NCI-H526 (cell line): ENCODE results near the gene TAMALIN.
A peak's percentile ranks its signal among the peaks of the same experiment; 100 is the strongest.
"Not testable (repeated sequence)": the region's sequence is repeated elsewhere in the genome, so short reads cannot be mapped to it uniquely, and the experiment has no call there.

Experiments
- DNase-seq, 2 experiments: peaks; one replicate each; lab custom pipeline; 2025; lab: John Stamatoyannopoulos, UW

The TAMALIN gene

GRCh38 chr12:52006726-52007157 lies at the start of gene TAMALIN:
Gene TAMALIN, plus strand, starts transcription at chr12:52006946. Its CDS starts 74 bp downstream, at chr12:52007020.
- DNase-seq, result peak; percentile 39 to 91

- DNase-seq, result no peak
These were observed 48.2 kb upstream of the TAMALIN start for GRCh38 chr12:51958542-51958941.

GRCh38 chr12:51959211-51959610 lies 47.5 kb upstream of the TAMALIN start:
- DNase-seq, result no peak

- no peak for DNase-seq
These were observed 46.8 kb upstream of the TAMALIN start for GRCh38 chr12:51959921-51960320.

- no peak for DNase-seq
These were observed 46.3 kb upstream of the TAMALIN start for GRCh38 chr12:51960488-51960887.

DNA sequence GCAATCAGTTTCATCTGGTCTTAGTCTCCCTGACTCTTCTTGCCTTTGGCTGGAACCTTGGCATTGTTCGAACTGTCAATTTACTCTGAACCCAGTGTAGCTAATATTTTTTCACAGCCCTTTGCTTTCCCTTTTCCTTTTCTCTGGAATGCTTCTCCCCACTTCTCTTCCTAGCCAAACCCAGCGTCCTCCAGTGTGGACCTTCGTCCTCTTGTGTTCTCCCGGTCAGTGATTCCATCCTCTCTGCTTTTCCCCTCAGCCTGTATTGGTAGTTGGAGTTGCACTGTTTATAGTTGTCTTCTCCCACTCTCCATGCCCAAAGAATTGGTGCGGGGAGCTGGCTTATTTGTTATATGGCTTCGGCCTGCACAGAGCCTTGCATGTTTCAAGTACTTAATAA lies 45.9 kb upstream of the TAMALIN start:
- DNase-seq, result no peak

- peak; percentile 96 to 99 for DNase-seq
These were observed 44.9 kb upstream of the TAMALIN start for GRCh38 chr12:51961834-51962233.

DNA sequence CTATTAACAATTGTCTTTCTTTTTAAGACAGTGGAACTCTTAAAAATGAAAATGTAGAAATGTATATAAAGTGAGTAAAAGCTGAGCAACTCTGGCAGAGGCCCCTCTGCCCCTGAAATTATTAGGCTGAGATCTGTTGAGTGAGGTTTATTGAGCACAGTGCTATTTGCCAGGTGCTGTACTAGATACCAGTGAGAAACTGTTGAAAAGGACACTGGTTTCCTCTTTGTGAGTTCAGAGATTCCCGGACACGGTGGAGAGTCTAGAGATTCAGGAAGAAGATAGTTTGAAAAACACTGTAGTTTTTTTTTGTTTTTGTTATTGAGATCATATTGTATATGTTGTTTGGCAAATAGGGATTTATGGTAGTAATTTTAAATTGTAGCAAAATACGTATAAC lies 44.0 kb upstream of the TAMALIN start:
- DNase-seq, result peak in 1 of 2 experiments; percentile 34

- DNase-seq, result no peak
These were observed 43.3 kb upstream of the TAMALIN start for GRCh38 chr12:51963477-51963876.

DNA sequence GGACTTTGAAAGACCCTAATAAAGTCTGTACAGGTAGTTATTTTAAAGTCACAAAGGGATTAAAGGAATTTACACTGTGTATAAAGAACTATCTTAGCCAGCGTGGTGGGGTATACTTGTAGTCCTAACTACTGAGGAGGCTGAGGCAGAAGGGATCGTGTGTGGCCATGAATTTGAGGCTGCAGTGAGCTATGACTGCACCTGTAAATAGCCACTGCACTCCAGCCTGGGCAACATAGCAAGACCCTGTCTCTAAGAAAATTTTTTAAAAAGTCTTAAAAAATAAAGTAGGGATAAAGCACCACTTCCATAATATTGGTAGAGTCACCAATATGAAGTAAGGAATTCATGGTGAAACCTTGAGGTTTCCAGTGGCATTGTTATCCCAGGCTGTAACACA lies 37.1 kb upstream of the TAMALIN start:
- no peak for DNase-seq

DNA sequence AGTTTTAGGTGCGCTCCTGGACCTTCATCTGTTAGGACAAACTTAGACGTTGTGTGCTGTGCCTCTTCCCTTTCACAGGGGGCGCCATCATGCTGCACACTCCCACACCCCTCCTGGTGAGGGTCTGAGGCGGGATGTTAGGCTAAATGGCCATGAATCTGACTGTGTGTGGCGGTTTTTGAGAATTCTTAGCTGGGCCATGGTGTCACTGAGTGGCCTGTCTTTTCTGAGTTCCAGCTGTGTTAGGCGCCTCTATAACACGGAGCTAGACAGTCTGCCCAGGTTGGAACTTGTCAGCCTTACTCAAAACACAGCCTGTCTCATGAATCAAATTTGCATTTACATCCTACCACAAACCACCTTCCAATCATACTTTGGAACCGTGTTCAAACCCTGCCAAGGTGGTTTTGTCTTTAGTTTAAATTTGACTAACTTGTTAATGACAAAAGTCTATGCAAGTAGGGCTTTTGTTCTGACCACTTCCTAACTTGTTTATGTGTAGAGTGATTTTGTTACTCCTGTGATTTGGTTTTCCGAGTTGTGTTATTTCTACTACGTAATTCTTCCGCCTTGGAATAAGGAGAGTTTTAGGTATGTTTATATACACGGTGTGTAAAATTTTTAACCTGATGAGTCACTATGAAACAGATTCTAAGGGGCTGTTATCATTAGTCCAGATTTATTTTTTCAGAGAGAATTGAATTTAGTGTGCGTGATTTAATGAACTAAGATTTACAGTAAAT lies 35.7 kb upstream of the TAMALIN start:
- peak; percentile 65 to 73 for DNase-seq

GRCh38 chr12:51971679-51972421 lies 34.9 kb upstream of the TAMALIN start:
- no peak for DNase-seq

DNA sequence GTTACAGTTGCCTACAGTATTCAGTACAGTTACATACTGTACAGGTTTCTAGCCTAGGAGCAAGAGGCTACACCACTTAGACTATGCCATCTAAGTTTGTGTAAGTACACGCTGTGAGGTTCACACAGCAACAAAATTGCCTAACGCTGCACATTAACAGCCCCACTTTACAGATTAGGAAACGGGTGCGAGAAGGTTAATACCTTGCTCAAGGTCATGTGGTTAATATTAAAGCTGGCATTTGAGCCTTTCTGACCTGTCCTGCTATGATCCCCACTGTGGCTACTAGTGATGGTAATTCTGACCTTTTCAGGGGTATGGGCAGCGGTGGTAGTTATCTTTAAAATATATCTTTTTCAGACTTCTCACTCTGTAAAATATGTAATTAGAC lies 34.3 kb upstream of the TAMALIN start:
- no peak for DNase-seq

GRCh38 chr12:51972849-51973273 lies 33.9 kb upstream of the TAMALIN start:
- DNase-seq, result no peak

DNA sequence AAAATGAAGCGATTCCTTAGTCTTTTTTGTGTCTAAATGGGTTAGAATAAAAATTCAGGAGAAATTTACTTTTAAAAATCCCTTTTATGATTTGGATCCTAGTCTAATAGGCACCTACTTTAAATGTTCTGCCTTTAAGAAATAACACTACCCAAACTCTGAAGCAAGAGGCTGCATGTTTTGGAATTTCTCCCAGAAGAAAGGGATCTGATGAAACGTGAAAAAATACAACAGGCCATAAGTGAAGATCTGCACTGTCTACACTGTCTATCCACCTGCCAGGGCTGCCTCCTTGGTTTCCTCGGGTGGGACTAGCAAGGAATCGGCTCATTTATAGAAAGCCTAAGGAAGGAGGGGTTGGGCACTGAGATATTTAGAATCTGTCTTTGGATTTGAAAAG lies 33.2 kb upstream of the TAMALIN start:
- no peak for DNase-seq

- no peak for DNase-seq
These were observed 32.1 kb upstream of the TAMALIN start for GRCh38 chr12:51974646-51975045.

GRCh38 chr12:51975196-51975595 lies 31.6 kb upstream of the TAMALIN start:
- no peak for DNase-seq

DNA sequence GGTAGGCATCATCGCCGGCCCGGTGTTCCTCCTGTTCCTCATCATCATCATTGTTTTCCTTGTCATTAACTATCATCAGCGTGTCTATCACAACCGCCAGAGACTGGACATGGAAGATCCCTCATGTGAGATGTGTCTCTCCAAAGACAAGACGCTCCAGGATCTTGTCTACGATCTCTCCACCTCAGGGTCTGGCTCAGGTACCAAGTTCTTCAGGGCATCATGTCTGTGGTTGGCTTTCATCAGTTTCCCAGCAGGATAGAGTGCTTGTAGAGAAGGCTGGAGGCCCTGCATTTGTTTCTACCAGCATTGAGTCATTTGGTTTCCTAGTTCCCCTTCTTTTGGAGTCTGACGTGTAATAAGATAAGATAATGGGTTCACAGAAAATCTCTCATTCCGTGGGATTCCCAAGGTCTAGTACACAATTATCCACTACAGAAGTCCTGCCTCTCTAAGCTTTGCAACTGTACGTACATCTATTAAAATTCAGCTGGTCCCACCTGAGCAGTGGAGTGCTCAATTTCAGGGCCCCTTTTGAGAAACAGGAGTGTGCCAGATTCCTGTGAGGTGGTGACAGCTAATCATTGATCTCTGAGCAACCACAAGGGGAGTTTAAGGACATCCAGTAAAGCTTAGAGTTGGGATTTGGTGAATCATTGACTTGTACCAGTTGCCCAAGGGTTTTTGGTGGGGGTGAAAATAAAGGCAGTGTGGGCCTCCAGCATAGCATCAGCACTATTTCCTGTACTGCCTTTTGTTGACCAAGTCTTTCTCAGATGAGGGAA lies 30.2 kb upstream of the TAMALIN start:
- no peak for DNase-seq

GRCh38 chr12:51977320-51977753 lies 29.4 kb upstream of the TAMALIN start:
- DNase-seq, result no peak

- DNase-seq, result not testable (repeated sequence)
These were observed 27.4 kb upstream of the TAMALIN start for GRCh38 chr12:51979306-51979705.

DNA sequence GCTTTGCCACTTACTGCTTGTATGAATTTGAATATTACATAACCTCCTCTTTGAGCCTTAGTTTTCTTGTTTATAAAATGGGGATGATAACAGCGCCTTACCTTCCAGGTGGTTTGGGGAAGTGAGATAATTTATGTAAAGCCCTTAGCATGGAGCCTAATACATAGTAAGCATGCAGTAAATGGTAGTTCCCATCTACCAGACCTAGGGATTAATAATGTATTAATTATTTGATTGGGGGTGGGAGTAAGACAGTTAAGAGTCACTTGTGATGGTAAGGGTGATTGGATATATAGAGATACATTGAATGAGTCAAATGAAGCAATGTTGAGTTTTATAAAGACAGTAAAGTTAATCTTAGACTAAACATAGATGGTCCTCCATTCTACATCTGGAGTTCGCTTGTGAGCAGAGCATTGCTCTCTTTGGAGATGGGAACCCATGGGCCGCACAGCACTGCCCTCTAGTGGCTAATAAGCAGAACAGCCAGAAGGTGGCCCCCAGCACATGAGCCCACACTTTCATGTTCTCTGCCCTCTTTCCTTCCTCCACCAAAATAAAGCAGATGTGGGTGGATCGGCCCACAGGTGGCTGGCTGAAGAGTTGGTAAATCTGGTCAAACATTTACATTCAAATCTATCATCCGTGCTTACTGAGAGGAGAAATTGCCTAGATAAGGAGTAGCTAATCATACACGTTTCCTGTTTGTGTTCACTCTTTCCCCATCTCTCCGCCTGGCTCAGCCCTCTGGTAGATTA lies 26.5 kb upstream of the TAMALIN start:
- DNase-seq, result peak; percentile 29 to 58

DNA sequence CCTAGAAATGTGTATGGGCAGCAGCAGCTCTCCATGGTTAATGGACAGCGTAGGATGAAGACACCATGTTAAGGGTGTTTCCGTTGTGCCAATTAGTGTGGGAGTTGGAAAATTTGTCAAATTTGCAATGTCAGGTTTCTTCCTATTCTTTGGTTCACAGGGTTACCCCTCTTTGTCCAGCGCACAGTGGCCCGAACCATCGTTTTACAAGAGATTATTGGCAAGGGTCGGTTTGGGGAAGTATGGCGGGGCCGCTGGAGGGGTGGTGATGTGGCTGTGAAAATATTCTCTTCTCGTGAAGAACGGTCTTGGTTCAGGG lies 26.0 kb upstream of the TAMALIN start:
- no peak for DNase-seq
